K562 (cell line): Measurements from ENCODE around the gene LZTS2. TPM values are rescaled to one million over a fixed set of nuclear protein-coding genes. Genes with fewer than 3 reads are reported as not detected.

ENCODE experiments used
- ARID2 ChIP-seq: fragments of 450-650 bp; IDR thresholded peaks from 2 replicates; pipeline ENCODE4 v1.6.1; 2017; ENCODE audit warnings: antibody characterized with exemption, mild to moderate bottlenecking
- BRD9 ChIP-seq: fragments of 450-650 bp; IDR thresholded peaks from 2 replicates; pipeline ENCODE4 v1.6.1; 2018; ENCODE audit warnings: low read depth; ENCODE audit not compliant: partially characterized antibody
- CBX3 ChIP-seq, 2 experiments: IDR thresholded peaks; 1 replicate in 1 of 2; 2 replicates in 1 of 2; pipeline ENCODE4 v1.6.1; 2012; ENCODE audit warnings: inconsistent platforms in 2 of 2, low read length in 2 of 2, borderline replicate concordance in 1 of 2, control low read depth in 1 of 2
- CTBP1 ChIP-seq: fragments of 450-650 bp; IDR thresholded peaks from 2 replicates; pipeline ENCODE4 v1.6.1; 2016; ENCODE audit warnings: borderline replicate concordance
- FOSL1 ChIP-seq: fragments of 200-800 bp; sonication (Bioruptor generic); conservative IDR thresholded peaks from 2 replicates; pipeline ENCODE4 v1.6.1; 2016; ENCODE audit warnings: missing genetic modification characterization, missing compliant biosample characterization
- HNRNPLL ChIP-seq: fragments of 200-400 bp; formaldehyde crosslinking; IDR thresholded peaks from 2 replicates; pipeline ENCODE4 v1.6.1; 2017; ENCODE audit warnings: low read length, low read depth, mild to moderate bottlenecking; ENCODE audit not compliant: poor library complexity, severe bottlenecking
- ILK ChIP-seq: fragments of 450-650 bp; IDR thresholded peaks from 2 replicates; pipeline ENCODE4 v1.6.1; 2016; ENCODE audit warnings: missing genetic modification characterization, low read depth, mild to moderate bottlenecking, missing compliant biosample characterization, moderate library complexity, borderline replicate concordance
- MEIS2 ChIP-seq: fragments of 450-650 bp; IDR thresholded peaks from 2 replicates; pipeline ENCODE4 v1.6.1; 2014; ENCODE audit warnings: mild to moderate bottlenecking; ENCODE audit not compliant: partially characterized antibody
- PHB ChIP-seq: fragments of 250-450 bp; sonication (Bioruptor Pico); IDR thresholded peaks from 2 replicates; pipeline ENCODE4 v1.5.0; 2021
- PRMT5 ChIP-seq: sonication (generic); formaldehyde crosslinking; IDR thresholded peaks from 2 replicates; pipeline ENCODE4 v1.5.0; 2020; ENCODE audit warnings: missing genetic modification reagents
- RBFOX2 ChIP-seq: fragments of 200-400 bp; formaldehyde crosslinking; IDR thresholded peaks from 2 replicates; pipeline ENCODE4 v1.6.1; 2017; ENCODE audit warnings: low read depth, mild to moderate bottlenecking, low read length, moderate library complexity
- SMC3 ChIP-seq: conservative IDR thresholded peaks from 2 replicates; pipeline ENCODE4 v1.6.1; 2011; ENCODE audit warnings: low read depth, low read length, improper control_type of control experiment; ENCODE audit not compliant: insufficient read depth
- SP1 ChIP-seq: sonication (generic); formaldehyde crosslinking; IDR thresholded peaks from 2 replicates; pipeline ENCODE4 v1.8.1; 2022; ENCODE audit warnings: mild to moderate bottlenecking, missing genetic modification reagents
- SP2 ChIP-seq: IDR thresholded peaks from 2 replicates; pipeline ENCODE4 v1.6.1; 2011; ENCODE audit warnings: mild to moderate bottlenecking, low read depth, low read length, moderate library complexity; ENCODE audit not compliant: poor library complexity, severe bottlenecking; ENCODE audit errors: extremely low read depth
- YBX1 ChIP-seq: fragments of 450-650 bp; IDR thresholded peaks from 2 replicates; pipeline ENCODE4 v1.7.1; 2016; ENCODE audit warnings: mild to moderate bottlenecking
- ZNF197 ChIP-seq: fragments of 200-800 bp; sonication (Bioruptor generic); IDR thresholded peaks from 2 replicates; pipeline ENCODE4 v1.6.1; 2016; ENCODE audit warnings: low read depth, missing genetic modification characterization, missing compliant biosample characterization
- ZNF436 ChIP-seq: fragments of 250-450, 450-650 bp; sonication (Bioruptor Pico); formaldehyde crosslinking; IDR thresholded peaks from 2 replicates; pipeline ENCODE4 v1.7.0; 2020; ENCODE audit warnings: mild to moderate bottlenecking
- polyA plus RNA-seq, 8 experiments: library from polyadenylated mRNA; depleted of rRNA in 4 of 8; stranded (reverse) in 5 of 8; unstranded in 3 of 8; fragments of >200 nt; fragmentation: Nextera tagmentation in 2 of 8; fragmentation: Illumina TruSeq in 1 of 8; extraction: Ambion mirVana in 2 of 8; extraction: Trizol in 1 of 8; gene quantifications; 2 replicates each; pipeline versions ENCODE4 v1.2.1 to v1.2.3, GENCODE V29; 2011 to 2014; ENCODE audit warnings: inconsistent platforms in 1 of 8, missing spikeins in 1 of 8
- total RNA-seq, 7 experiments: library from RNA; depleted of rRNA in 6 of 7; stranded (reverse); fragments of >200 nt in 6 of 7; fragmentation: Illumina TruSeq in 2 of 7; extraction: Trizol in 2 of 7; gene quantifications; 2 replicates each; pipeline versions ENCODE4 v1.2.1 to v1.2.3, GENCODE V29; 2011 to 2021; ENCODE audit warnings: low replicate concordance in 1 of 7
- TF ChIP-seq, protein P1 (sequence below), 2 experiments: IDR thresholded peaks; 2 replicates each; pipeline ENCODE4 v1.6.1; 2011; ENCODE audit warnings: borderline replicate concordance in 1 of 2, control low read depth in 1 of 2, low read depth in 1 of 2, low read length in 1 of 2, mild to moderate bottlenecking in 1 of 2, mixed read lengths in 1 of 2, moderate library complexity in 1 of 2; ENCODE audit not compliant: insufficient read depth in 1 of 2, insufficient read length in 1 of 2, poor library complexity in 1 of 2, severe bottlenecking in 1 of 2; ENCODE audit errors: extremely low read depth in 1 of 2
- TF ChIP-seq, protein P2 (sequence below): IDR thresholded peaks from 2 replicates; pipeline ENCODE4 v1.6.1; 2011; ENCODE audit not compliant: insufficient read length; ENCODE audit errors: extremely low read depth
- TF ChIP-seq, protein P3 (sequence below): fragments of 150-350 bp; conservative IDR thresholded peaks from 2 replicates; pipeline ENCODE4 v1.6.1; 2014; ENCODE audit warnings: low read length
- TF ChIP-seq, protein P4 (sequence below), 3 experiments: IDR thresholded peaks in 2 of 3; conservative IDR thresholded peaks in 1 of 3; 2 replicates each; pipeline ENCODE4 v1.5.1; 2011 to 2012; ENCODE audit warnings: low read length in 3 of 3, mild to moderate bottlenecking in 3 of 3, control low read depth in 2 of 3, improper control_type of control experiment in 1 of 3, inconsistent platforms in 1 of 3, low read depth in 1 of 3, mixed read lengths in 1 of 3, moderate library complexity in 1 of 3; ENCODE audit not compliant: insufficient read depth in 2 of 3

The LZTS2 gene
- total and polyA plus RNA-seq, 9 of the 15 experiments (the other 6 are each of a cell fraction or from before 2014, with no cell fraction given), result 0.23 to 42.5 (median 14.7) TPM

GRCh38 chr10:100998991-100999741 lies 442 bp upstream of the LZTS2 start (continued):
- TF ChIP-seq, protein P1, sequence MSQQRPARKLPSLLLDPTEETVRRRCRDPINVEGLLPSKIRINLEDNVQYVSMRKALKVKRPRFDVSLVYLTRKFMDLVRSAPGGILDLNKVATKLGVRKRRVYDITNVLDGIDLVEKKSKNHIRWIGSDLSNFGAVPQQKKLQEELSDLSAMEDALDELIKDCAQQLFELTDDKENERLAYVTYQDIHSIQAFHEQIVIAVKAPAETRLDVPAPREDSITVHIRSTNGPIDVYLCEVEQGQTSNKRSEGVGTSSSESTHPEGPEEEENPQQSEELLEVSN (IDR thresholded peaks at IDR 0.05; ENCODE audit: borderline replicate concordance in 1 of 2, extremely low read depth in 1 of 2, insufficient read depth in 1 of 2, insufficient read length in 1 of 2, low read depth in 1 of 2, low read length in 1 of 2, poor library complexity in 1 of 2, severe bottlenecking in 1 of 2), result peak; percentile 65 to 88
- TF ChIP-seq CTBP1 (peak; percentile 58), SP1 (CRISPR knock-in tag) (peak; percentile 29; the same call in 1 of the 2 replicates), ARID2 (no peak), MEIS2 (no peak), SMC3 (no peak), PHB (CRISPR knock-in tag) (no peak), RBFOX2 (peak; percentile 77), FOSL1 (tag) (no peak), ZNF197 (CRISPR knock-in tag) (no peak), YBX1 (no peak), ZNF436 (no peak), HNRNPLL (no peak), CBX3 (IDR thresholded peaks at IDR 0.05; ENCODE audit: borderline replicate concordance in 1 of 2, low read length in 2 of 2) (no peak), PRMT5 (CRISPR knock-in tag) (no peak), ILK (no peak), BRD9 (no peak), SP2 (no peak)
- TF ChIP-seq, protein P2, sequence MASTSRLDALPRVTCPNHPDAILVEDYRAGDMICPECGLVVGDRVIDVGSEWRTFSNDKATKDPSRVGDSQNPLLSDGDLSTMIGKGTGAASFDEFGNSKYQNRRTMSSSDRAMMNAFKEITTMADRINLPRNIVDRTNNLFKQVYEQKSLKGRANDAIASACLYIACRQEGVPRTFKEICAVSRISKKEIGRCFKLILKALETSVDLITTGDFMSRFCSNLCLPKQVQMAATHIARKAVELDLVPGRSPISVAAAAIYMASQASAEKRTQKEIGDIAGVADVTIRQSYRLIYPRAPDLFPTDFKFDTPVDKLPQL, result no peak
- TF ChIP-seq, protein P3, sequence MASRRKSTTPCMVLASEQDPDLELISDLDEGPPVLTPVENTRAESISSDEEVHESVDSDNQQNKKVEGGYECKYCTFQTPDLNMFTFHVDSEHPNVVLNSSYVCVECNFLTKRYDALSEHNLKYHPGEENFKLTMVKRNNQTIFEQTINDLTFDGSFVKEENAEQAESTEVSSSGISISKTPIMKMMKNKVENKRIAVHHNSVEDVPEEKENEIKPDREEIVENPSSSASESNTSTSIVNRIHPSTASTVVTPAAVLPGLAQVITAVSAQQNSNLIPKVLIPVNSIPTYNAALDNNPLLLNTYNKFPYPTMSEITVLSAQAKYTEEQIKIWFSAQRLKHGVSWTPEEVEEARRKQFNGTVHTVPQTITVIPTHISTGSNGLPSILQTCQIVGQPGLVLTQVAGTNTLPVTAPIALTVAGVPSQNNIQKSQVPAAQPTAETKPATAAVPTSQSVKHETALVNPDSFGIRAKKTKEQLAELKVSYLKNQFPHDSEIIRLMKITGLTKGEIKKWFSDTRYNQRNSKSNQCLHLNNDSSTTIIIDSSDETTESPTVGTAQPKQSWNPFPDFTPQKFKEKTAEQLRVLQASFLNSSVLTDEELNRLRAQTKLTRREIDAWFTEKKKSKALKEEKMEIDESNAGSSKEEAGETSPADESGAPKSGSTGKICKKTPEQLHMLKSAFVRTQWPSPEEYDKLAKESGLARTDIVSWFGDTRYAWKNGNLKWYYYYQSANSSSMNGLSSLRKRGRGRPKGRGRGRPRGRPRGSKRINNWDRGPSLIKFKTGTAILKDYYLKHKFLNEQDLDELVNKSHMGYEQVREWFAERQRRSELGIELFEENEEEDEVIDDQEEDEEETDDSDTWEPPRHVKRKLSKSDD, result no peak
- TF ChIP-seq, protein P4, sequence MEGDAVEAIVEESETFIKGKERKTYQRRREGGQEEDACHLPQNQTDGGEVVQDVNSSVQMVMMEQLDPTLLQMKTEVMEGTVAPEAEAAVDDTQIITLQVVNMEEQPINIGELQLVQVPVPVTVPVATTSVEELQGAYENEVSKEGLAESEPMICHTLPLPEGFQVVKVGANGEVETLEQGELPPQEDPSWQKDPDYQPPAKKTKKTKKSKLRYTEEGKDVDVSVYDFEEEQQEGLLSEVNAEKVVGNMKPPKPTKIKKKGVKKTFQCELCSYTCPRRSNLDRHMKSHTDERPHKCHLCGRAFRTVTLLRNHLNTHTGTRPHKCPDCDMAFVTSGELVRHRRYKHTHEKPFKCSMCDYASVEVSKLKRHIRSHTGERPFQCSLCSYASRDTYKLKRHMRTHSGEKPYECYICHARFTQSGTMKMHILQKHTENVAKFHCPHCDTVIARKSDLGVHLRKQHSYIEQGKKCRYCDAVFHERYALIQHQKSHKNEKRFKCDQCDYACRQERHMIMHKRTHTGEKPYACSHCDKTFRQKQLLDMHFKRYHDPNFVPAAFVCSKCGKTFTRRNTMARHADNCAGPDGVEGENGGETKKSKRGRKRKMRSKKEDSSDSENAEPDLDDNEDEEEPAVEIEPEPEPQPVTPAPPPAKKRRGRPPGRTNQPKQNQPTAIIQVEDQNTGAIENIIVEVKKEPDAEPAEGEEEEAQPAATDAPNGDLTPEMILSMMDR (IDR thresholded peaks at IDR 0.05 in 2 of 3, conservative IDR thresholded peaks at IDR 0.05 in 1 of 3; ENCODE audit: insufficient read depth in 2 of 3, low read depth in 1 of 3, low read length in 3 of 3), result peak; percentile 62 to 80 (median 69)
